RWPE2 (cell line): ENCODE data around the gene SCRN3.
"Not testable (repeated sequence)": the region's sequence is repeated elsewhere in the genome, so short reads cannot be mapped to it uniquely, and the experiment has no call there.

ENCODE experiments used
- ATAC-seq: fragments of 200-7000 bp; cut with Tn5 transposase; 3 replicates; pipeline ENCODE4 v1.9.1; 2021; ENCODE audit warnings: low read depth
- DNase-seq: peaks from one replicate; pipeline ENCODE4 v3.0.0-alpha.2; 2020; ENCODE audit warnings: low spot score
- H3K27ac ChIP-seq: fragments of 450-650 bp; 2 replicates; pipeline ENCODE4 v1.5.1; 2017; ENCODE audit warnings: mild to moderate bottlenecking; ENCODE audit not compliant: poor library complexity, severe bottlenecking
- H3K27me3 ChIP-seq: fragments of 250-450 bp; sonication (Bioruptor Pico); 2 replicates; pipeline ENCODE4 v1.5.1; 2021; ENCODE audit warnings: mild to moderate bottlenecking, moderate library complexity; ENCODE audit not compliant: insufficient read depth, poor library complexity, severe bottlenecking
- H3K36me3 ChIP-seq: fragments of 250-450 bp; sonication (Bioruptor Pico); 2 replicates; pipeline ENCODE4 v1.5.1; 2020; ENCODE audit warnings: low read depth, mild to moderate bottlenecking, moderate library complexity
- H3K4me1 ChIP-seq: fragments of 250-450 bp; sonication (Bioruptor Pico); 2 replicates; pipeline ENCODE4 v1.5.1; 2021; ENCODE audit warnings: mild to moderate bottlenecking, moderate library complexity; ENCODE audit not compliant: insufficient read depth, poor library complexity, severe bottlenecking
- H3K4me3 ChIP-seq: fragments of 250-450 bp; sonication (Bioruptor Pico); 2 replicates; pipeline ENCODE4 v1.5.1; 2021; ENCODE audit warnings: mild to moderate bottlenecking, moderate library complexity; ENCODE audit not compliant: severe bottlenecking
- H3K9me3 ChIP-seq: fragments of 250-450 bp; sonication (Bioruptor Pico); 2 replicates; pipeline ENCODE4 v1.5.1; 2021; ENCODE audit warnings: mild to moderate bottlenecking, moderate library complexity; ENCODE audit not compliant: severe bottlenecking
- CTCF ChIP-seq: fragments of 450-650 bp; IDR thresholded peaks from one replicate; pipeline ENCODE4 v1.5.1; 2017; ENCODE audit warnings: mild to moderate bottlenecking, moderate library complexity; ENCODE audit not compliant: poor library complexity, severe bottlenecking

SCRN3 gene

GRCh38 chr2:174356347-174356746 lies 39.2 kb upstream of the SCRN3 start:
- no peak overlapping the region for H3K27ac ChIP-seq
- DNase-seq (no peak), ATAC-seq (no peak)
- TF ChIP-seq CTCF = no peak
- H3K4me3 ChIP-seq = no peak overlapping the region
- H3K36me3 ChIP-seq = peaks cover 9% of the 10 kb centered on the region; the same call in 1 of the 2 replicates
- H3K27me3 ChIP-seq = no peaks in the 10 kb centered on the region
- H3K4me1 ChIP-seq = no peaks in the 10 kb centered on the region
- no peaks in the 10 kb centered on the region for H3K9me3 ChIP-seq

GRCh38 chr2:174359663-174360062 lies 35.9 kb upstream of the SCRN3 start:
- not testable (repeated sequence) for ATAC-seq, H3K9me3 ChIP-seq

GRCh38 chr2:174362949-174363348 lies 32.6 kb upstream of the SCRN3 start:
- no peak for TF ChIP-seq CTCF
- no peak for ATAC-seq
- Histone ChIP-seq H3K4me3 (no peak overlapping the region), H3K36me3 (peaks cover 23% of the 10 kb centered on the region; the same call in 1 of the 2 replicates), H3K27me3 (no peaks in the 10 kb centered on the region), H3K4me1 (no peaks in the 10 kb centered on the region), H3K9me3 (no peaks in the 10 kb centered on the region), H3K27ac (no peak overlapping the region)
- DNase-seq = no peak

More at GRCh38 chr2:174359663-174360062, 35.9 kb upstream of the SCRN3 start:
- H3K36me3 ChIP-seq = peaks cover 12% of the 10 kb centered on the region; the same call in 1 of the 2 replicates
- H3K27ac ChIP-seq, H3K4me1 ChIP-seq, H3K27me3 ChIP-seq, DNase-seq, H3K4me3 ChIP-seq: not testable (repeated sequence)

- H3K9me3 ChIP-seq, H3K4me3 ChIP-seq, DNase-seq, H3K27me3 ChIP-seq, ATAC-seq, H3K27ac ChIP-seq, H3K4me1 ChIP-seq: not testable (repeated sequence)
- H3K36me3 ChIP-seq = peaks cover 23% of the 10 kb centered on the region; the same call in 1 of the 2 replicates
These were observed 31.9 kb upstream of the SCRN3 start for GRCh38 chr2:174363492-174364225.

- no peak for DNase-seq
- H3K36me3 ChIP-seq = peaks cover 21% of the 10 kb centered on the region; the same call in 1 of the 2 replicates
- TF ChIP-seq CTCF = no peak
- H3K27ac ChIP-seq = no peak overlapping the region
- no peak for ATAC-seq
- no peaks in the 10 kb centered on the region for H3K27me3 ChIP-seq
- H3K4me3 ChIP-seq = no peak overlapping the region
- no peaks in the 10 kb centered on the region for H3K9me3 ChIP-seq
- H3K4me1 ChIP-seq = no peaks in the 10 kb centered on the region
These were observed 30.9 kb upstream of the SCRN3 start for GRCh38 chr2:174364628-174365027.

- Histone ChIP-seq H3K4me1 (no peaks in the 10 kb centered on the region), H3K27me3 (no peaks in the 10 kb centered on the region), H3K9me3 (no peaks in the 10 kb centered on the region), H3K4me3 (no peak overlapping the region), H3K36me3 (peaks cover 22% of the 10 kb centered on the region), H3K27ac (no peak overlapping the region)
- TF ChIP-seq CTCF = no peak
- no peak for ATAC-seq
- no peak for DNase-seq
These were observed 30.0 kb upstream of the SCRN3 start for GRCh38 chr2:174365571-174365970.
